Hepatocyte (in vitro differentiated cells): Measurements from ENCODE around the gene RPL10.

Source experiments
- EZH2 ChIP-seq: fragments of 200-600 bp; sonication (generic); IDR thresholded peaks from 2 replicates; pipeline ENCODE4 v1.6.1; 2016; ENCODE audit warnings: antibody characterized with exemption, mild to moderate bottlenecking, borderline replicate concordance
- TF ChIP-seq, protein P1 (sequence below): fragments of 200-600 bp; sonication (generic); IDR thresholded peaks from 2 replicates; pipeline ENCODE4 v1.5.1; 2016; ENCODE audit warnings: antibody characterized with exemption, mild to moderate bottlenecking; ENCODE audit not compliant: poor library complexity

DNA sequence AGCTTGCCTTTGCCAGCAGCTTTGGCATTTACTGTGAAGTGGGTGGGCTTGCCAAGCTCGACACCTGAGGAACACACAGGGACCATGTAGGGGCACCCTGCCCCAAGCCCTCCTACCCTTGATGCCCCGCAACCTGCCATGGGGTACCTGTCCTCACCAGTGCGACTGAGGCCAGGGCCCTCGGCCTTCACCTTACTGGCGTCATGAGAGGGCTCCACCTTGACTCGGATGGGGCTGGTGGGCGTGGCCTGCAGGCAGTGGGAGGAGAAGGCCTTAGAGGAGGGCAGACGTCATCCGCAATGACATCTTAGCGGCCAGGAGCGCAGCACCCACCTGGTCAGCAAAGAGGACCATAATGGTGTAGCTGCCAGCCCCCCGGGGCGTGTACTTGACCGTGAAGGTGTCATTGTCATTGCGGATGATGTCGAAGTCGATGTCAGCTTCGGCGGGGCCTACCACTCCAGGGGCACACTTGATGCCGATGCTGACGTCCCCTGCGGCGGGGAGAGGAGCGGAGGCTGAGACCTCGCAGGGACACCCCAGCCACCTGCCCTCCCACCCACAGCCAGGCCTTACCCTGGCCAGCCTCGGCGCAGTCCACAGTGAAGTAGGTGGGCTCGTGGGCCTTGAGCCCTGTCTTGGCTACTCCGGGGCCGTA, 36.0 kb upstream of the RPL10 start:
- TF ChIP-seq, protein P1, sequence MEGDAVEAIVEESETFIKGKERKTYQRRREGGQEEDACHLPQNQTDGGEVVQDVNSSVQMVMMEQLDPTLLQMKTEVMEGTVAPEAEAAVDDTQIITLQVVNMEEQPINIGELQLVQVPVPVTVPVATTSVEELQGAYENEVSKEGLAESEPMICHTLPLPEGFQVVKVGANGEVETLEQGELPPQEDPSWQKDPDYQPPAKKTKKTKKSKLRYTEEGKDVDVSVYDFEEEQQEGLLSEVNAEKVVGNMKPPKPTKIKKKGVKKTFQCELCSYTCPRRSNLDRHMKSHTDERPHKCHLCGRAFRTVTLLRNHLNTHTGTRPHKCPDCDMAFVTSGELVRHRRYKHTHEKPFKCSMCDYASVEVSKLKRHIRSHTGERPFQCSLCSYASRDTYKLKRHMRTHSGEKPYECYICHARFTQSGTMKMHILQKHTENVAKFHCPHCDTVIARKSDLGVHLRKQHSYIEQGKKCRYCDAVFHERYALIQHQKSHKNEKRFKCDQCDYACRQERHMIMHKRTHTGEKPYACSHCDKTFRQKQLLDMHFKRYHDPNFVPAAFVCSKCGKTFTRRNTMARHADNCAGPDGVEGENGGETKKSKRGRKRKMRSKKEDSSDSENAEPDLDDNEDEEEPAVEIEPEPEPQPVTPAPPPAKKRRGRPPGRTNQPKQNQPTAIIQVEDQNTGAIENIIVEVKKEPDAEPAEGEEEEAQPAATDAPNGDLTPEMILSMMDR = no peak
- TF ChIP-seq EZH2 = no peak
